LHCN-M2 (cell line): ENCODE measurements around the gene TCF3. TPM values are rescaled to one million over a fixed set of nuclear protein-coding genes. Genes with fewer than 3 reads are reported as not detected.

ENCODE experiments used
- DNase-seq: peaks from one replicate; pipeline ENCODE4 v3.0.0-alpha.2; 2012; ENCODE audit warnings: low read depth
- total RNA-seq: library from RNA; depleted of rRNA; stranded (reverse); fragments of >200 nt; gene quantifications from 2 replicates; pipeline ENCODE4 v1.2.3, GENCODE V29; 2014

TCF3 gene
- total RNA-seq, 1 experiment from 2014 or later, result 150 TPM

DNA sequence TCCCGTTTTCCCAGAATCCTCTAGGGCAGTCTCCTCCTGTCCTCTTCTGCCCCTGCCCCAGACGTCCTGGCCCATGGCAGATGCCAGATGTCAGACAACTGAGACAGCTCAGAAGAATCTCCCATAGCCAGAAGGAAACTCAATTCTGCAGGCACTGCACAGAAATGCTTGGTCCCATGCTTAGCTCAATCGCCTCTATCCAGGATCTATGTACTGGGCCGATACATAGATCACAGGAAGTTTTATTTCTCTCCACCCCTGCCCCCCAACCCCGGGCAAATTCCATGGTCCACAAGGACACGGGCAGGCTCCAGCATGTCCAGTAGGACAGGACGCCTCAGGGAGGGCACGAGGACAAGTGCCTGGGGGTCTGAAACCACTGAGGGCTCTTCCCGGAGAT, 64.5 kb downstream of the TCF3 start:
- no peak for DNase-seq

- no peak for DNase-seq
Observed at GRCh38 chr19:1585243-1585580, 67.2 kb downstream of the TCF3 start.

GRCh38 chr19:1584500-1585242, 67.7 kb downstream of the TCF3 start:
- DNase-seq, result no peak

GRCh38 chr19:1582201-1582600, 70.2 kb downstream of the TCF3 start:
- DNase-seq, result no peak

- no peak for DNase-seq
Observed at GRCh38 chr19:1580957-1581356, 71.5 kb downstream of the TCF3 start.

- DNase-seq, result no peak
Observed at GRCh38 chr19:1580382-1580781, 72.0 kb downstream of the TCF3 start.

DNA sequence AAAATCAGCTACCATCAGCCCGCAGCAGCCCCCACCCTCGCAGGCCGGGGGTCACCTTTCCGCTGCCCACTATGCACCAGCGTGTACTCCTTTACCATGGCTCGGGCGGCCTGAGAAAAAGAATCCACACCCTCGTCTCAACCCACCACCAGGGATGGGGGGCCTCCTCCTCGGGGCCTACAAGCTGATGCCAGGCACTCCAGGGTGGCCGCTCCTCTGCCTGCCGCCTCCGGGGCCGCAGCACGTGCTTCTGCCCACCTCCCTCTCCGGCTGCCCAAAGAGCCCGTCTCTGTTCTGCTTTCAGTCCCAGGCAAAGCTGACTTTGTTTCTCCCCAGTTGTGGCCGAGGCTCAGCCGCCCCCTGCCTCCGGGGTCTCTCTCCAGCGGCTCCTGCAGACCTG, 73.2 kb downstream of the TCF3 start:
- DNase-seq, result no peak

GRCh38 chr19:1577929-1578618, 74.3 kb downstream of the TCF3 start:
- DNase-seq, result no peak

DNA sequence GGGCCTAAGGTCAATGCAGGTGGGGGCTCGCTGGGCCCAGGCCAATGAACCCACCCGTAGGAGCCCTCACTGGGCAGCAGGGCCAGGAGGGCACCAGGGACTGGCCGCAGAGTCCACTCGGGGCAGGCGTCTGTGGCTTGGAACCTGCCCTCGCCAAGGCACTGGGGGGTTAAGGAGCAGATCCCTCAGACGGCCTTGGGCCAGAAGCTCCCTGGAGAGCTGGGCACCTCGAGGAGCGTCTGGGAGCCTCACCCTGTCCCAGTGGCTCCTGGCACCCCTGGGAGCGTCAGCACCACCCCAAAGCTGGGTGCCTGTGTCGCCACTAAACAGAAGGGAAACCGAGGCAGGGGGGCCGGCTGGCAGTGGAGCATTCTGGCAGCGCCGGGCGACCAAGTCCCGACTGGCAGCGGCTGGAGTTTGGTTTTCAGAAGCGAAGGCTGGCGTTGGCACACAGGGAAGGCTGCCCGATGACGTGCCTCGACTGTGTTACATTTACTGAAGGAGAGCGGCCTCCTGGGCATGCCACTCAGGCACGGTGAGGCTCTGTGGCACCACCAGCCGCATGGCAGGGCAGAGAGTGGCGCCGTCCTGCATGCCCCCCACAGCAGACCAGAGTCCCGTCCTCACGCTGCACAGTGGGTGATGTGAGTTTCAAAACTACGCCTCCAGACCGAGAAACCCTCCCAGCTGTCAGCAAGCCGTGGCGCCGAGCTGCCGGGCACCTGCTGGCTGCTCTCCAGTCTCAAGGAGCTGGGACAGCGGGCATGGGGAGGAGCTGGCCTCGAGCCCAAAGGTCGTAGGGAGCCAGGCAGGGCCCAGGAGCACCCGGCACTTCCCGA, 75.1 kb downstream of the TCF3 start:
- no peak for DNase-seq

GRCh38 chr19:1576242-1577089, 75.9 kb downstream of the TCF3 start:
- no peak for DNase-seq

GRCh38 chr19:1575323-1576241, 76.8 kb downstream of the TCF3 start:
- no peak for DNase-seq

GRCh38 chr19:1574354-1575136, 77.9 kb downstream of the TCF3 start:
- no peak for DNase-seq

GRCh38 chr19:1572795-1573194, 79.6 kb downstream of the TCF3 start:
- DNase-seq, result no peak

DNA sequence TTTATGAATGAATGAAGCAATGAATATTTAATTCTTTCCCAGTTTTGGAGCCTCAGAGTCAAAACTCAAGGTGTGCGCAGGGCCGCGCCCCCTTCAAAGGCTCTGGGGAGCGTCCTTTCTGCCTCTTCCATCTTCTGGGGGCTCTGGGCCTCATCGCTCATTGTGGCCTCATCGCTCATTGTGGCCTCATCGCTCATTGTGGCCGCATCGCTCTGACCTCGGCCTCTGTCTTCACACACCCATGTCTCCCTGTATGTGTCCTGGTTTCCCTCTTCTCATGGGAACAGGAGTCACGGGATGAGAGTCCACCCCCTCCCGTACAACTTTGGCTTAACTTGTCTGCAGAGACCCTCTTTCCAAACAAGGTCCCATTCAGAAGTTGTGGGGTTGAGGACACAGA, 81.1 kb downstream of the TCF3 start:
- DNase-seq, result no peak

GRCh38 chr19:1570836-1571235, 81.6 kb downstream of the TCF3 start:
- no peak for DNase-seq

GRCh38 chr19:1569997-1570396, 82.4 kb downstream of the TCF3 start:
- DNase-seq, result no peak

- peak; percentile 67 for DNase-seq
Observed at GRCh38 chr19:1568320-1569019, 83.9 kb downstream of the TCF3 start, which contains the start of gene MEX3D. MEX3D (minus strand) TSS chr19:1568325; CDS start chr19:1568058, 267 bp downstream.

- no peak for DNase-seq
Observed at GRCh38 chr19:1567848-1568227, 84.6 kb downstream of the TCF3 start.
